Colon (tissue), 2 donors: Measurements from ENCODE around the gene ANKH.

ENCODE experiments used
- FAIRE-seq: peaks from 2 replicates; lab custom pipeline; 2012; peaks lifted over from hg19 to GRCh38; lab: Jason Lieb, UNC
- donor health status: control.
- donor health status: control.

The ANKH gene

DNA sequence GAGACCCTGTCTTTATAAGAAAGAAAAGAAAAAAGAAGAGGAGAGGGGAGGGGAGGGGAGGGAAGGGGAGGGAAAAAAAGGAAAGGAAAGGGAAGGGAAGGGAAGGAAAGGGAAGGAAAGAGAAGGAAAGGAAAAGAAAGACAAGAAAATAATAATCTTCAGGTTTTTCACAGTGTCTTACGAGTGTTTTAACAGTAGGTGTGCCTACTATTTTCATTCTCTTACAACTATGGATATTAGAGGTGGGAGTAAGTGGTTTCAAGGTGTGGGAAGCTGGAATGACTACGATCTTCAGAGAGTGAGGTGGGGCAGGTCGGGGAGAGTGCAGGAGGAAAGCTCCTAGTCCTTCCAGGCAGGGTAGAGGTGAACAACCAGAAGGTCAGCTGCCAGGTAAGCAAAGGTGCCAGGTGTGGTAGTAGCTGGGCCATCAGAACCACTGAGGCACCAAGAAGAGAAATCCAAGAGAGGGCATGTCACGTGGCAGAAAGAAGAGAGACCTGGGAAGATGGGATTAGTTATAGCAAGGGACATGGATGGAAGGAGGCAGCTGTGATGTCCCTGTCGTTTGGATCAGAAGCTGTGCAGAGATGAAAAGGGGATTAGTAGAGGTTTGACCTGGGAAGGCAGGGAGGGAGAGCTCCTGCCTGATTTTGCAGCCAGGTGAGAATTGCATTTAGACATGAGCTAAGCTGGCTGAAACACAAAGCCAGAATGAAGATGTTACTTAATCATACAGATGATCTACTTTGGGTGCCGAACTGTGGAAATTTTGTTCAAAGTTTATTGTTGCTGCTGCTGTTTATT, 111.6 kb downstream of the ANKH start:
- FAIRE-seq: no peak

DNA sequence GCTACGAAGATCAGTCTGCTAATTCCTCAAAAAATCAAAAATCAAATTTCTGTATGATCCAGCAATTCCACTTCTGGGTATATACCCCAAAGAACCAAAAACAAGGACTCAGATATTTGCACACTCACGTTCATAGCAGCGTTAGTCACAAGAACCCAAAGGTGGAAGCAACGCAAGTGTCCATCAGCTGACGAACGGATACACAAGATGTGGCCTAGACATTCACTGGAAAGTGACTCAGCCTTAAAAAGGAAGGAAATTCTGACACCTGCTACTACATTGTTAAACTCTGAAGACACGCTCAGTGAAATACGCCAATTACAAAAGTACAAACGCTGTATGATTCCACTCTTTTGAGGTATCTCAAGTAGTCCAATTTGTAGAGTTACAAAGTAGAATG, 113.7 kb downstream of the ANKH start:
- FAIRE-seq: no peak

DNA sequence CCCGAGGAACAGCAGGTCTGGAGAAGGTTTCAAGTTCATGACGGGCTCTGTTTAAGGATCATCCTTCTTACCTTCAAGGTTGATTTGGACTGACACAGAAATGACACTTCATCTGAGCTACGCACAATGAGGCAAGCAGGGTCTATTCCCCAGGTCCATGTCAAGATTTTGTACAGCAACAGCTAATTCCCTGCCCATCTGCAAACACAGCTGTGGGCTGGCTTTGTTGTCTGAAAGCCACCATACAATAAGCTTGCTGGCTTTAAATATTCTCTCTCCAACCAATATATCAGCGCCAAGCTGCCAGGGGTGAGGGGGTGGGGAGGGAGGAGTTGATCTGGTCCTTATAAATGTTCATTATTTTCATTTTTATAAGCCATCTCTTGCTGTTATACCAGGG, 115.1 kb downstream of the ANKH start:
- no peak for FAIRE-seq

DNA sequence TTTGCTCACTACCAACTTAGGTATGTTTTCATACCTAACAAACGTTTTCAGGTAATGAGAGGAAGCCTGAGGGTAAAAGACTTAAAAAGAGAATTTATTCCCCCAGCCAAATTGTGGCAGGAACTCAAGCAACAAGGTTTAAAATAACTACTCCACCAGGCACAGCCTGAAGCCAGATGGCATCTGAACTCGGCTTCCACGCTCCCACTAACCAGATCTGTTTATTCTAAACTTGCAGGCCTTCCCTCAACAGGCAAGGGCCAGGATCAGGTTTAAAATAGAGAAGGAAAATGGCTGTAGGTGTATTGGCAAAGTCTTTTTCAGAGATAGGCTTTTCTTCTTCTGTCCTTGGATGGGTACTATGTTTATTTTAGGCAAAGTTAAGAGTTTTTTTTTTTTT, 117.6 kb downstream of the ANKH start:
- FAIRE-seq: no peak

DNA sequence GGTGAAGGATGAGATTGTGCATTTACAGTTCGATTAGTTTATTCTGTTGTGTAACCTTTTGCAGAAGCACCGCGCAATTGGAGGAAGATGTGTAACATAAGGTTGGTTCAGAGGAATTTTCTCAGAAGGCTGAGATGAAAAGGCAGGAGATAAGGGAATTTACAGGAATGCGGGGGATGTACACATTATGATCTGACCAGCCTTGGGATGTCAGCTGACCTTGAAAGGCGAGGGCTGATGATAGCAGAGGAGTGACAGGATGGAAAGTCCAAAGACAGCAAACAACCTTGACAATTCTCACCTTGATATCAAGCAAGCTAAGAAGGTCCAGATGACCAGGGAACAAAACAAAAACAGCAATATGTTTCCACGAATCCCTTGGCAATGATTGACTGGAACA, 118.3 kb downstream of the ANKH start:
- no peak for FAIRE-seq

DNA sequence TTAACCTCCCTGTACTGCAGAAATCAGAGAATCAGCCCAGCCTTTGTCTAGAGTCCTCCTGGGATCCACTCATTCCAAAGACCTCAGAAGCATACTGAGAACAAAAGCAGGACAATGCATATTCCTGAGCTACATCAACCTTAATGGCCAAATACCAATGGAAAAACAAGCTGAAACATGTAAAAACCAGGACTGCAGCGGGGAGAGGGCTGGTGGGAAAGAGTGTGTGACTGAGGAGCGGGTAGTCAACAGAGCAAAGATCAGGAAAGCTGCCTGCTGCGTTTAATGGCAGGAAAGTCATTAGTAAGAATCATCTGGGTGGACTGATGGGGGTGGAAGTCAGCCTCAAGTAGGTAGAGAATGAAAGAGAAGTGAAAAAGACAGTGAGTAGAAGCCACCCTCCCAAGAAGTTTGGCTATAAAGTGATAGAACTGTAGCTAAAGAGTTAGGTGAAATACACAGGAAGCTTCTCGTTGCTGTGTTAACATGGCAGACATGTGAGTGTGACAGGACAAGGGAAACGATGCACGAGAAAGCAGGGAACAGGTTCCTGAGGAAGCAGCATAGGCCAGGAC, 119.0 kb downstream of the ANKH start:
- FAIRE-seq: no peak

DNA sequence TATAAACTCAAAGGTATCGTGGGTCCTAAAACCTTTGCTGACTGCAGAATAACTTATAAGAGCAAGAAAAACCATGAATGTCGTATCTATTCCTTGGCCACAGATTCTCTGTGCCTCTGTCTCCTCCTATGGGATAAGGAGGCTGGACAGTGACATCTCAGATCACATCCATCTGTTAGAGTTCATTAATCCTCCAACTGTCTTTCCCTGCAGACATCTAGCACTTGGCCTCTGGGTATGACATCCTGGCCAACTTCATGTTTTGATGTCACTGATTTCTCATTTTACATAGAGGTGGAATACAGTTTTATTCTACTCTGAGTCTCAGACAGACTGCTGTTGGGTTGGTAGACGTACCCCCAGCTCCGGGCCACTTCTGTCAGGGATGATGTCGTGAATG, 120.9 kb downstream of the ANKH start:
- FAIRE-seq: no peak

DNA sequence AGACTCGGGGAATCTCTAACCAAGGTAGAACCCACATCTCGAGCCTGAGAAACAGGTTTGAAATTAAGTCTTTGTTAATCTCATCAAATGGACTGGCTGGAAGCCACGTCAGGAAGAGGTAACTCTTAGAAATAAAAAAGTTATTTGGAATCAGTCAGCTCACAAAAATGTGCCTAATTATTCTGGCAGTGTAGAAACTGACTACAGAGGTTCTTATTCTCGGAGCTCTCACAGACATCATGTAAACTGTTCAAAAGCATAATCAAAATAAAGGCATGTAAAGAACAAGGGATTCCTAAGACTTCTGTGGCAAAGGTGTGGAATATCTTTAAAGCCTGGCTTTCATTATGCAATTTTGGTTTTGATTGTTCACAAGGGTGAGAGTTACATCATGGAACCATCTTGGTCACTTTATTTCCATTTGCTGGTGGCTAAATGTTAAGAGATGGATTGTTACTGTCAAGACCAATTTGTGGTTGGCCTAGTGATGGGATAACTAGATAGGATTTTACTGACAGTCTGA, 121.9 kb downstream of the ANKH start:
- FAIRE-seq: no peak

DNA sequence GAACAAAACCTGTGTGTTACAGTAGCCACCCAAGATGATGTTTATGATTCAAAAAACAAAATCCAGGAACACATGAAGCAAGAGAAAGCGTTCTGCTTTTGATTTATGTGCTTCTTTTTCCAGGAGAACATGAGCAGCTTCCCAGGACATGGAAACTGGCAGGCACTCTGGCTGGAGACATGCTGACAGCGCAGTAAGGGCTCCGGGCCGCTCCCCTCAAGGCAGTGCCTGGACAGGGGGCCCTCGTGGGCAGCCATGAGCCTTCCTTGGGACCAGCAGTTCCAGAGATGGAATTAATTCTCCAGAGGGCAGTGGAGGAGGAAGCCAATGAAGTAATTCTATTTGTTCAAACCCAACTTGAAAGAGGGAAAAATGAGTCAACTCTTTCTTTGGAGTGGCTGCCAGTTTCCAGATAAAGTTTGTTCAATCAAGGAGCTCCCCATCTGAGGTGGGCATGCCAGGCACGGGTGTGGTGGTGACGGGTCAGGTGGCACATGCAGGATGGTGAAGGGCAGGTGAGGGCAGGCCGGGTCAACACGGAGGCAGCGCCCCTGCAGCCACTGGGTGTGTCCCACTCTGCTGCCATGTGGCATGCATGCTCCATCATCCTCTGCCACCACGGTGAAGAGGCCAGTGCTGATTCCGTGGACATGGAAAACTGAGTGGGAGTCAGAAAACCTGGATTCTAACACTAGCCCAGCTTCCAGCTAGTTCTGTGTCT, 123.2 kb downstream of the ANKH start:
- no peak for FAIRE-seq

DNA sequence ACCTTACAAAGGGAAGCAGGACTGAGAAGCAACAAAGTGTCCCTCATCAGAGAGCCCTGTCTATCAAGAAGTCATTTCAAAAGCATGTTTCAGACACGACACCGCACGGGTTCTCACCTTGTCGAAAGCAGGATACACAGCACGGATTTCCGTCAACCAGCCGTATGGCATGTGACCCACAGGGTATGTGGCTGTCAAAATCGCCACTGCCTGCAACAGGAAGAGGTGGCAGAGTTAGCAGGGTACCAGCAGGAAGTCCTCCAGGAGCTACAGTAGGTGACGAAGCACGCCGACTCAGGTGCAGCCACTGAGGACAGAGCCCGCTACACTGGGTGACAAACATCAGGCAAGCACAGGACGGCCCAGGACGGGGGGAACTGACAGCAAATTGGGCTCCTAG, 125.8 kb downstream of the ANKH start:
- FAIRE-seq: no peak

DNA sequence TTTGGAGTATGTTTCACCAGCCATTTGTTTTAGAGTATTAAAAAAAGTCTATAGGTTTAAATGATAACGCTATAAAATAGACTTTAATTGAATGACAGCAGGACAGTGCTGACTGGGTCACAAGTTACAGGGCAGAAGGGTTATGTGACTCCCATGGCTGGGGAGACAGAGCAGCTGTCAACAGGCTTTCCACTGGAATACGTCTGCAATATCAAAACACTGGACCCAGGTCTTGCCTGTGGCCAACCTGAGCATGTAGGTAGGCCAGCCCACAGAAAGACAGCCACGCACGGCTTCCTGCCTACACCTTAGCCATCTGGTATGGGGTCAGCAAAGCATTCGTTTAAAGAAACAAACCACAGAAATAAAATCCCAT, 126.4 kb downstream of the ANKH start:
- no peak for FAIRE-seq

DNA sequence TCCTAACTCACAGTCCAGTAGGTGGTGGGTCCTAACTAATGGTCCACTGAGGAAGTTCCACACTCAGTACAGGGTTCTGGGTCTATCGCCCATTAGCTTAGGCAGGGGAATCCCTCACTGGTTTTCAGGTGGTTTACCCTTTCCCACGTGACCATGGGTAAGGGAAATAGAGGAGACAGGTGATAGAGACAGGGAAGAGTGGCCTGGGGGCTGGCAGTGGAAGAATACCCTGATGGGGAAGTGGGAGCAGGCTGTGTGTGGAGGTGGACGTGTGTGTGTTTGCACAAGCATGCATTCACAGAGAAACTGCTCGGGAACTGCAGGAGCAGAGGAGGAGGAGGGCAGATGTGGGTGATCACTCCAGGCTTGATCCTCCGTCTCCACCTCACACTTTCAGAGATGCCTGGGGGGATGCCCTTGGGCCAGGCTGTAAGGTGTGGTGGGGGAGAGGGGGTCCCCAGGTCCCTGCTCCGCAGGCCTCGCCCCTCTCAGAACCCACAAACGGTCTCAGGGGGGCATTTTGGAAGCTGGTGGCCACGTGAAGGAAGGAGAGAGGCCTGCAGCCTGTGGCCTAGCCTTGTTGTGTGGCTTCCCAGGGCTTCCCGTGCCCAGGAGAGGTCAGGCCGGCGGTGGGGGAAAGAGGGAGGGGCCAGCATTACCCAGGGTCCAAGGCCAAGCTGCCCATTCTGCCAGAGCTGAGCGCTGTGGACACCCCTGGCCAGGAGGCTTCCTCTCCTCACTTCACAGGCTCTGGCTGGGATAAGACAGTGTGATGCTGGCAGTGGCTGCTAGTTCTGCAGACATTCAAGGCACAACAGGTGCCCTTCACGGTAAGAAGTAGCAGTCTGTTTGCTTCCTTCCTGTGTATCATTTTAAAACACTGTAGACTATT, 127.0 kb downstream of the ANKH start:
- no peak for FAIRE-seq

DNA sequence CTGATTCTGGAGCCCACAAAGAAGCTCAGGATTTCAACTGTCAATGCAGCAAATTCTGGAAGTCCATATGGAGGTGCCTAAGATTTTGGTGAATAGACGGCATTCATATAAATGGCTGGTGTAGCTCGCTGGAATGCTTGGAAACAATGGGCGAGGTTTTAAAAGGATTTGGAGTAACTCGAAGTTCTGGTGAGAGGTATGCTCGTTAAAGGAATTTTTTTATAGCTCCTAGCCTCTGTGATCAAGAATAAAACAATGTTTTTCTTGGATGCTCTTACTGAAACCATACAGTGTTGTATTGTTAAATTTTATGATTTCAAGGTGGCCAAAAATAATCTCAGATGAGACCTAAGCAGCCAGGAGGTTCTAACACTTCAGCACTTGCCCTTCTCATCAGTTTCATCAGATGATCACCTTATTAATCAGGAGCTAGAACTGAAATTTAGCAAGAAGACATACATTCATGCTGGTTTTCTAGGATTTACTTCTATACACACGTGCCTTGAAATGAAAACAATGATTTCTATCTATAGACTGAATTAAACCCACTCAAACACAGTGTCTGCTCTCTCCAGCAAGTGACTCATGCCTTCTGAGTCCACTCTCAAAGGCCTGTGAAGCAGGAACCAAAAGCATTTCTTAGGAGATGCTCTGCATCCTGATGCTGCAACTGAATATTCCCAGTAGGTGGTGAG, 127.8 kb downstream of the ANKH start:
- no peak for FAIRE-seq

DNA sequence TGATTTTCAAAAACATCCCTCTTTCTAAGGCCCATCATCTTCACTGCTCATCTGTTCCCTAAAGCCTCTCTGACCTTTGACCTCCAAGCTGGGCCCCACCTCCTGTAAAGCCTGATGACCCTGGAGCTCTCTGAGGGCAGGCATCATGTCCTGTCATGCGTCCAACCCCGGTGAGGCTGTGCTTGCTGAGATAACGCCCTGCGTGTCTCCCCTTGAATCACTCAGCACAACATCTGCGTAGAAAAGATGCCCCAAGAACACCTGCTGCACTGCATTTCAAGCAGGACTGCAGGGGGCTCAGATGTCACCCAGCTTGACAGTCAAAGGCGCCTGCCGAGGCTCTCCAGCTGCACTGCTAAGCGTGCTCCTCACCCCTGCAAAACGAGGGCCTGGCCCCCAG, 129.1 kb downstream of the ANKH start:
- FAIRE-seq: no peak

DNA sequence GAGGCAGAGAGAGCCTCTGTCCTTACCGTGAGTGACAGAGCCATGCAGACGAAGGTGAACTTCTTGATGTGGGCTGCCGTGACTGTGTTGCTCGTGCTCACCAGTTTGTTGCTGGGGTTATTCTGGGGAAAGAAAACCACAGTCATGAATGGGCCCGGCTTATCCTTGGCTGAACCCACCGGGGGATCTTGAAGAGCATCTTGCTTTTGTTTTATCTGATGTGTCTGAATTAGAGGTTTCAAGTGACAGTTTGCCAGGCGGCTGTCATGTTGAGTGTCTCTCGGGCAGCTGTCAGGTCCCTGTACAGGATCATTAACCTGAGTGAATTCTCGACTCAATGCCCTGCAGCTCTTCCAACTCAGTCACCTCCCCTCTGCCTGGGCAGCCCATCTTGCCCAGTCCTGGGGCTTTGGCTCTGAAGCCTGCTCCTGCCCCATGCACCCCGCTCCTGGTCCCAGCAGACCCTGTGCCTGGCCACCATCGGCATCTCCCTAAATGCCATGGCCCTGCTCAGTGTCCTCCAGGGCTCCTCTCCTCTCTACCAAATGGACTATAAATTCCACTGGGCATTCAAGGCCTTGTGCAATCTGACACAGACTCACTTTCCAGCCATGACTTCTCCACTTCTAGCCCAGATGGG, 129.7 kb downstream of the ANKH start:
- no peak for FAIRE-seq

DNA sequence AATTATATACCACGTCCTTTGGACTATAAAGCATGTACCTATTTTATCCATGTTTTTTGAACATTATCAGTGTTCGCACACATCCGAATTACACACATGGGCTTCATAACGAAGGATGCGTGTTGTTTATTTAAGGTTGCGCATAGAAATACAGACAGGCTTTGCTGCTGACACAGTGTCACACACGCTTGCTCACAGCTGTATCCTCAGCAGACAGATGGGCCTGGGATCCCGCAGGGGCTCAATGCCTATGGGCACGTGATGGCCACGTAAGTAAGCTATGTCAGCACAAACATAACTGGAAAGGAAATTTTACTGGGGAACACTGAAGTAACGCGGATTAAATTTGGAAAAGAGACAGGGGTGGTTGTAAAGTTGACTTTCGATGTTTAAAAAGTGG, 130.4 kb downstream of the ANKH start:
- FAIRE-seq: no peak

DNA sequence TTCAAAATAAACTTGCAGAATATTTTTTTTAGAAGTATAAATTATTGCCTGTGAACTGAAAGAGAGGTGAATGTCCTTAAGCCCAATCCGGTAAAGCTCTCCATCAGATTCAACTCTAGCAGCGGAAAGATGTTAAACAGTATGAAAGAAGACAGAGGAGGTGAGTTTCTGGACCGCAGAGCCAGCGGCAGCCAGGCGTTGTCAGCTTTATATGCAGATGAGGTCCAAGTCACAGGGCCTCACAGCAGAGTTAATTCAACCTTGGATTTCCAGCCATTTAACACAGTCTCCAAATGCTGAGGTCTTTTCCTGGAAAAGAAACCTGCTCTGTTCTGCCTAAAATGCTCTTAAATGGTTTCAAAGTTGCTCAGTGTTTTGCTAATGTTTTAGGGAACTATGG, 131.6 kb downstream of the ANKH start:
- FAIRE-seq: no peak

DNA sequence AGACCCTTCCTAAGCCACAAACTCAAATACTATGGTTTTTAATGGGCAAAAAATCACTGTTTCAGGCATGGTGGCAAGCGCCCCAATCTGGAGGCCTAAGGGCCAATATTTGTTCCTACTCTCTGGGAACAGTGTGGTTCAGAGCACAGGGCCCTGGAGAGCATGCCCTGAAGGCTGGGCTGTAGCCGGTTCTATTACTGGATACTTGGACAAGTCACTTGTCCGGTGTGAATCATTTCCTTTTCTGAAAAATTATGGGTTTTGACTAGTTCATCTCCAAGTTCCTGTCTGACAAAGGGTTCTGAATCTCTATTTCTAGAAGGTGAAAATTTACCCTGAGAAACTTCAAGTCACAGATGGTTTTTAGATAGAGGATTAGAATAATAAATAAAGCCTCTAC, 132.0 kb downstream of the ANKH start:
- FAIRE-seq: no peak

DNA sequence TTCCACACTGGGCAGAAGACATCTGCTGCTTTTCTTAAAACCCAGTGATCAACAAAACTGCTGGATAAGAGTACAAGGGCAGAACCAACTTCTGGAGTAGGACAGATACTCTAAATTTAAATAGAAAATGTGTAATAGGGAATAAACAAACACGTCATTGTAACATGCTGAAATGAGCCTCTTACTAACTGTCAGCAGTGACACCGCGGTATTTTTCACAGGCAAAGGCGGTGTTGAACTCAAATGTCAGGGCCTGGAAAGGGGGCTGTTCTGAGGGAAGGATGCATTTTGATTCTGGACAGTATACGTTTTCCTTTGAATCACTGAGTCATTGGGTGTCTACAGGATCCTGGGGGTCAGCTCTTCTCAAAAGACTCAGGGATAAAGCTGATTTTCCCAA, 133.5 kb downstream of the ANKH start:
- FAIRE-seq: no peak

DNA sequence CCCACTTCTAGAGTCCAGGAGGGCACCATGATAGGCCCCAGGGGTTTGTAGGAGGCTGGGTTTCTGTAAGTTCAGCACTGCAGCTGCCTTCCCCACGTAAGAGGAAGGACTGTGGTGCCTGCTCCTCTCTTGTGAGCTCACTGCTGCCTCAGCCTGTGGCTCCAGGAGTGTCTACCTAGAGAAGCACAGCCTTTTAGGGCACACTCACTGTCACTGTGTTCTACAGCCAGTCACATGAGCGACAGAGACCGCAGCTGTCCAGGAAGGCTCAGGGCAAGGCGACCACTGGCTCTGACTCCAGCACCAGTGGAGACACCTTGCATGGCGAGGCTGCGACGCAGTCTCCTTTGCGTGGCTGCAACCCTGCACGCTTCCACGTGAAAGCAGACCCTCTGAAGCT, 134.3 kb downstream of the ANKH start:
- no peak for FAIRE-seq

DNA sequence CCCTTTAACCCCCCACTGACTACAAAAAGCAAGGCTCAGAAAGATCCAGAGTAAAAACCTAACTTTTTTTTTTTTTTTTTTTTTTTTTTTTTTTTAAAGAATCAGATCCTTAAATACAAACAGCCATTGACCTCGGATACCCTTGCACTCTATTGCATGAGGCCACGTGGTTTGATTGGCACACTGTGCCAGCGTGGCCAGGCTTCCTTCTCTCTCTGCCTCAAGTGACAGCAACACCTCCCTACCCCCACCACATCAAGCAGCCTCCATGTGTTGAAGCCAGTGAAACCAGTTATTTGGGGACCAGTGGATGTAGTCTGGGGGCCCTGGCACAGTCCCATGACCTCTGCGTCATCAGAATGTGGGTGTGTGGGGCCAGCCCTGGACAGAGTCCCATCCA, 135.6 kb downstream of the ANKH start:
- FAIRE-seq: no peak
